Endodermal cell (in vitro differentiated cells): ENCODE measurements around the gene TUBA3D. TPM values are rescaled to one million over a fixed set of nuclear protein-coding genes. Genes with fewer than 3 reads are reported as not detected.
"Not testable (repeated sequence)": the region's sequence is repeated elsewhere in the genome, so short reads cannot be mapped to it uniquely, and the experiment has no call there.

ENCODE experiments used
- DNase-seq: peaks from one replicate; pipeline ENCODE4 v3.0.0-alpha.2; 2017
- H3K27ac ChIP-seq: 2 replicates; pipeline ENCODE4 v1.5.1; 2013; ENCODE audit warnings: mild to moderate bottlenecking, low read depth, low read length, moderate library complexity
- H3K27me3 ChIP-seq: 2 replicates; pipeline ENCODE4 v1.6.1; 2013; ENCODE audit warnings: mild to moderate bottlenecking, low read length, moderate library complexity; ENCODE audit not compliant: insufficient read depth, control insufficient read depth, poor library complexity, severe bottlenecking
- H3K36me3 ChIP-seq: 2 replicates; pipeline ENCODE4 v1.7.0; 2013; ENCODE audit warnings: mild to moderate bottlenecking, low read length, moderate library complexity; ENCODE audit not compliant: control insufficient read depth, insufficient read depth
- H3K4me1 ChIP-seq: one replicate; pipeline ENCODE4 v1.7.0; 2013; ENCODE audit warnings: low read length; ENCODE audit not compliant: control insufficient read depth, insufficient read depth
- H3K4me3 ChIP-seq: 2 replicates; pipeline ENCODE4 v1.5.1; 2013; ENCODE audit warnings: mild to moderate bottlenecking, low read length, moderate library complexity
- H3K9ac ChIP-seq: 2 replicates; pipeline ENCODE4 v1.6.1; 2013; ENCODE audit warnings: mild to moderate bottlenecking, low read length, moderate library complexity; ENCODE audit not compliant: poor library complexity, severe bottlenecking; ENCODE audit errors: extremely low read depth
- H3K9me3 ChIP-seq: 2 replicates; pipeline ENCODE4 v1.6.1; 2013; ENCODE audit warnings: mild to moderate bottlenecking, low read length, moderate library complexity; ENCODE audit not compliant: control insufficient read depth
- H3K27ac Mint-ChIP-seq: 2 replicates; pipeline ENCODE4 v1.8.0; 2020; ENCODE audit warnings: mixed read lengths
- H3K27me3 Mint-ChIP-seq: 2 replicates; pipeline ENCODE4 v1.8.0; 2021; ENCODE audit warnings: mild to moderate bottlenecking, mixed read lengths; ENCODE audit not compliant: insufficient read depth
- H3K36me3 Mint-ChIP-seq: 2 replicates; pipeline ENCODE4 v1.8.0; 2020; ENCODE audit warnings: low read depth, mixed read lengths
- H3K4me1 Mint-ChIP-seq: 2 replicates; pipeline ENCODE4 v1.8.0; 2020; ENCODE audit warnings: mixed read lengths
- H3K4me3 Mint-ChIP-seq: 2 replicates; pipeline ENCODE4 v1.8.0; 2020; ENCODE audit warnings: mild to moderate bottlenecking, moderate library complexity, mixed read lengths
- H3K9me3 Mint-ChIP-seq: 2 replicates; pipeline ENCODE4 v1.8.0; 2020; ENCODE audit warnings: mild to moderate bottlenecking, mixed read lengths
- WGBS, 2 experiments: methylation state at CpG; one replicate each; pipeline versions ENCODE4 v1.1.5 to v1.1.7; 2013; ENCODE audit warnings: missing lambda C conversion rate in 2 of 2, mixed read lengths in 1 of 2; ENCODE audit not compliant: insufficient coverage in 1 of 2, insufficient read length in 1 of 2; 5-methylcytosine and 5-hydroxymethylcytosine counted together
- microRNA-seq: library from miRNA; unstranded; fragments of <30 nt; microRNA quantifications from one replicate; pipeline ENCODE4 v1.2.0, GENCODE V29; 2020; ENCODE audit warnings: borderline microRNAs expressed
- total RNA-seq, 2 donors: library from RNA; stranded (reverse); fragmentation: NEBNext Ultra II Directional in 1 of 2; extraction: Animal tissue kit (Norgen Biotek cat#: 25700) in 1 of 2; gene quantifications; 2 replicates in 1 of 2; 3 replicates in 1 of 2; pipeline ENCODE4 v1.2.1, GENCODE V29; 2021
- TF ChIP-seq, protein P1 (sequence below): fragments of 200-600 bp; sonication (generic); conservative IDR thresholded peaks from 2 replicates; pipeline ENCODE4 v1.5.0; 2021; ENCODE audit warnings: antibody characterized with exemption, mild to moderate bottlenecking

TUBA3D gene
- total RNA-seq, 2 donors from 2014 or later = not detected

DNA sequence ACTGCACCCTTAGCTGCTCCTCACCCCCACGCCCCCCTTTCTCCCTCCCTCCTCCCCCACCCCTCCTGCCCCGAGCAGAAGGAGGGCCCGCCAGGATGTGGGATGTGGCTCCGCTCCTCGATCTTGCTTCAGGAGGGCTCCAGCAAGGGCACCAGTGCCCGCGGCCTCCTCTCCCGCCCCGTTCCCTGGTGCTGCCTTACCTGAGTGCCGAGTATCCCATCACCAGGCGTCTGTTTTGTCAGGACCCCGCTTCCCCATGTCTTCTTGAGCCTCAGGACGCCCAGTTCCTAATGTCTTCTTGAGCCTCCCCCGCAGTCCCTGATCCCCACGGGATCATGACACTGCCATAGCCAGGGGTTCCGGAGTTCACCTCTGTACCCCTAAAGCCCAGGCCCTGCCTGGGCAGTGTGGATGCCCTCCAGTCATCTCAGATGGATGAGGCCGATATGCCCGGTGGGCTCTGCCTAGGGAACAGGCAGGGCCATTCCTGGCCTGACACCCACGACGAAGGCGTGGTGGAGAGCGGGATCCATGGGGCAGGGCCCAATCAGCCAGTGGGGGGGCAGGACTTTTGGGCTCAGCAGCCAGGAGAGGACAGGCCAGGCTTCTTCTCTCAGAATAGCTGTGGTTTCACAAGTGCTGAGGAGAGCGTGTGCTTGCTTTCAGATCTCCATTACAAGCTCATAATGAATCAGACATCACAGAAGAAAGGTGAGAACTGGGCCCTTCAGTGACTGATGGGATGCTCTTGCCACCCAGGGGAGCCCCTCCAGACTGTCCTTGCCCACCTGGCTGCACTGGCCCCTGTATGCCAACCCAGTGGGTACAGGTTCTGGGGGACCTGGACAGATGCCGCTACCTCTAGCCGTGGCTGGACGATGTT lies 53.3 kb downstream of the TUBA3D start:
- peak overlapping the region; percentile 69 for H3K4me3 Mint-ChIP-seq
- H3K36me3 ChIP-seq, H3K9me3 Mint-ChIP-seq, H3K27me3 ChIP-seq, H3K4me1 Mint-ChIP-seq, H3K9ac ChIP-seq, H3K27ac Mint-ChIP-seq, H3K36me3 Mint-ChIP-seq, H3K4me1 ChIP-seq, H3K27ac ChIP-seq, H3K9me3 ChIP-seq, H3K4me3 ChIP-seq: not testable (repeated sequence)
- peak; percentile 56 for DNase-seq
- peaks cover 15% of the 10 kb centered on the region for H3K27me3 Mint-ChIP-seq
- 80 to 86% methylated on average over 15 to 25 of the region's 26 CpGs for WGBS, 2 experiments

DNA sequence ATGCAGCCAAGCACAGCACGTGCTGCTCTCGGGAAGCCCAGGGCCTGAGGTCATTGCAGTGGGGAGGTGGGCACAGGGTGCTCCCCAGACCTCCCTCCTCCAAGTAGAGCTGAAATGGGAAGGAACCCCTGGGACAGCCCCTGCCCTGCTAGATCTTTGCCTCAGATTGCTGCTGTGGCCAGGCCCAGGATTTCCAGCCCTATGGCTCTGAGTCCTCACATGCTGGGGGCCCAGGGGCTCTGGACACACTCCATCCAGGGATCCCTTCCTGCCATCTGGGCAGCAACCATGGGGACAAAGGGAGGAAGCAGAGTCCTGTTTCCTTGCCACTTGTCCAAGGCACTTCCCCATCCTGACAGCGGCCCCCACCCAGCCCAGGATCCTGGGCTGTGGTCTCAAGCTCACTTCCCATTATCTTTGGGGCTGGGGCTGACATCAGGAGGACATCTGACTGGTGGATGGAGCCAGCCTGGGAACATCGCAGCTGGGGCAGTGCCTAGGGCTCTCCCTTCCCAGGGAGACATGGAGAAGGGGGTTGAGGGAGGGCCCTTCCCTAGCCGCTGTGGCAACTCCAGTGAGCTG lies 54.0 kb downstream of the TUBA3D start:
- not testable (repeated sequence) for H3K4me1 Mint-ChIP-seq, H3K36me3 ChIP-seq, H3K9me3 ChIP-seq, H3K4me3 Mint-ChIP-seq, H3K9ac ChIP-seq, H3K4me3 ChIP-seq, H3K4me1 ChIP-seq, H3K27ac Mint-ChIP-seq, H3K27ac ChIP-seq, H3K9me3 Mint-ChIP-seq, H3K27me3 ChIP-seq, H3K36me3 Mint-ChIP-seq
- WGBS, 2 experiments = 97% methylated on average over 4 of the region's 5 CpGs; no CpG with 5 or more reads in 1 of the 2 experiments
- peaks cover 15% of the 10 kb centered on the region for H3K27me3 Mint-ChIP-seq
- DNase-seq = peak; percentile 41

DNA sequence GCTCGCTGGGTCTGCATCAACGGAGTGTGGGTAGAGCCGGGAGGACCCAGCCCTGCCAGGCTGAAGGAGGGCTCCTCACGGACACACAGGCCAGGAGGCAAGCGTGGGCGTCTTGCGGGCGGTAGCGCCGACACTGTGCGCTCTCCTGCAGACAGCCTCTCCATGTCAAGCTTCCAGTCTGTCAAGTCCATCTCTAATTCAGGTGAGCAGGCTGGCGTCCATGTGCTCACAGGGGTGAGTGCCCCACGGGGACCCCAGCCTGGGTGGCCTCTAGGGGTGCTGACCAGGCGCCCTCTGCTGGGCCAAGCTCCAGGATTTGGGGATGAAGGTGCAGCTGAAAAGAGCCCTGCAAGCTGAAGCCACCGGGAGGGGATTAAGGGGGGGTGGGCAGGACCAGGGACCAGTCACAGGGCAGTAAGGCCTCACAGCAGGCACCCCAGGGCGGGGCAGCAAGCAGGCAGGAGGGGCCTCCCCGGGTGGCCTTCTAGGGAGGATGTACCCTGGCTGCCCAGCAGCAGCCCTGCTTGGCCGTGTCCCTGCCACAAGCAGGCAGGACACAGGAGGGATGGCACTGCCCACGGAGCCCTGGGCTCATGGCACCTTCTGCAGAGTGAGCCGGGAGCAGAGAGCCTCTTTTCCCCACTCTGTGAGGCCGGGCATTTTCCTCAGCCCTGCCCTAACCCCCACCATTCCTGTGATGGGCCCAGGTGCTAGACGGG lies 54.9 kb downstream of the TUBA3D start:
- not testable (repeated sequence) for H3K27ac Mint-ChIP-seq, H3K9ac ChIP-seq, H3K27me3 ChIP-seq, H3K27ac ChIP-seq, H3K4me3 ChIP-seq, H3K36me3 Mint-ChIP-seq, H3K4me1 Mint-ChIP-seq, H3K4me1 ChIP-seq, H3K9me3 Mint-ChIP-seq, H3K36me3 ChIP-seq, H3K4me3 Mint-ChIP-seq, H3K9me3 ChIP-seq
- TF ChIP-seq, protein P1, sequence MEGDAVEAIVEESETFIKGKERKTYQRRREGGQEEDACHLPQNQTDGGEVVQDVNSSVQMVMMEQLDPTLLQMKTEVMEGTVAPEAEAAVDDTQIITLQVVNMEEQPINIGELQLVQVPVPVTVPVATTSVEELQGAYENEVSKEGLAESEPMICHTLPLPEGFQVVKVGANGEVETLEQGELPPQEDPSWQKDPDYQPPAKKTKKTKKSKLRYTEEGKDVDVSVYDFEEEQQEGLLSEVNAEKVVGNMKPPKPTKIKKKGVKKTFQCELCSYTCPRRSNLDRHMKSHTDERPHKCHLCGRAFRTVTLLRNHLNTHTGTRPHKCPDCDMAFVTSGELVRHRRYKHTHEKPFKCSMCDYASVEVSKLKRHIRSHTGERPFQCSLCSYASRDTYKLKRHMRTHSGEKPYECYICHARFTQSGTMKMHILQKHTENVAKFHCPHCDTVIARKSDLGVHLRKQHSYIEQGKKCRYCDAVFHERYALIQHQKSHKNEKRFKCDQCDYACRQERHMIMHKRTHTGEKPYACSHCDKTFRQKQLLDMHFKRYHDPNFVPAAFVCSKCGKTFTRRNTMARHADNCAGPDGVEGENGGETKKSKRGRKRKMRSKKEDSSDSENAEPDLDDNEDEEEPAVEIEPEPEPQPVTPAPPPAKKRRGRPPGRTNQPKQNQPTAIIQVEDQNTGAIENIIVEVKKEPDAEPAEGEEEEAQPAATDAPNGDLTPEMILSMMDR = peak; percentile 46
- 80 to 83% methylated on average over 1 to 17 of the region's 22 CpGs for WGBS, 2 experiments
- H3K27me3 Mint-ChIP-seq = peaks cover 15% of the 10 kb centered on the region
- DNase-seq = peak; percentile 59

DNA sequence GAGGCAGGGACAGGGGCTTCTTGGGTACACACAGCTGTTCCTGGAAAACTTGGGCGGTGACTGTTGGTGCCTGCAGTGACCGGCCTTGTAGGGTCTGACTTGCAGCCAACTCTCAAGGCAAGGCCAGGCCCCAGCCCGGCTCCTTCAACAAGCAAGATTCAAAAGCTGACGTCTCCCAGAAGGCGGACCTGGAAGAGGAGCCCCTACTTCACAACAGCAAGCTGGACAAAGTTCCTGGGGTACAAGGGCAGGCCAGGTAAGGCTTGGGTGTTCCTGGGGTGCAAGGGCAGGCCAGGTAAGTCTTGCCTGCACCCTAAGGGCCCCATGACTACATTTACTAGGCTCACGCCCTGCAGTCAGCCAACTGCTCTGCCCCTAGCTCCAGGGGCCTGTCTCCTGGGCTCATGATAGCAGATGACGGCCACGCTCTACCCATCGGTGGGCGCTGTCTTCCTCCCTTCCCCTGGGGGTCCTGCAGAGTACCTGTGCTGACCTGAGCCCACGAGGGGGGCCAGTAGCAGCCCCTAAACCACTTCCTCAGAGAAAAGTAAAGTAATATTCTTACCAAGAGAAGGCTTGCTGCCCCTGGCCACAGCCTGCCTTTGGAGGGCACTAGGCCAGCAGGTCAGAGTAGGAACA lies 55.7 kb downstream of the TUBA3D start:
- H3K27ac Mint-ChIP-seq, H3K27me3 ChIP-seq, H3K9ac ChIP-seq, H3K9me3 Mint-ChIP-seq, H3K36me3 Mint-ChIP-seq, H3K36me3 ChIP-seq, H3K9me3 ChIP-seq, H3K4me3 Mint-ChIP-seq, H3K4me3 ChIP-seq, H3K27ac ChIP-seq, H3K4me1 ChIP-seq, H3K4me1 Mint-ChIP-seq: not testable (repeated sequence)
- peak; percentile 13 for DNase-seq
- peaks cover 15% of the 10 kb centered on the region for H3K27me3 Mint-ChIP-seq
- WGBS, 2 experiments = 100% methylated on average over 1 of the region's 11 CpGs; no CpG with 5 or more reads in 1 of the 2 experiments

Small RNAs within 50 kb of the gene (microRNA-seq; reads per million reads assigned to microRNA genes)
- not detected for gene MIR4784

Other genes starting within 250 kb of the TUBA3D start
- 1 to 10 TPM; 3.3 to 5.4 TPM for gene RAB6D, start 112.0 kb upstream of the TUBA3D start, total RNA-seq
- gene MZT2A, start 16.3 kb downstream of the TUBA3D start, total RNA-seq = 100 to 1,000 TPM; 133 to 144 TPM
- gene CCDC74A, start 51.8 kb downstream of the TUBA3D start, total RNA-seq = 10 to 100 TPM; 17.3 to 29.9 TPM